BJ (cell line): ENCODE measurements around the gene TIMM13. TPM values are rescaled to one million over a fixed set of nuclear protein-coding genes. Genes with fewer than 3 reads are reported as not detected.
"Not testable (repeated sequence)": the region's sequence is repeated elsewhere in the genome, so short reads cannot be mapped to it uniquely, and the experiment has no call there.

ENCODE experiments used
- CTCF ChIA-PET: fragments of 350-600 bp; formaldehyde crosslinking; extraction: SDS; loops from one replicate; lab custom pipeline; 2021; ENCODE audit warnings: antibody characterized with exemption, inconsistent platforms; lab: Yijun Ruan, JAX
- POLR2A ChIA-PET: fragments of 300-600 bp; sonication (Branson Sonifier 250); formaldehyde crosslinking; extraction: SDS; loops from one replicate; lab custom pipeline; 2021; ENCODE audit warnings: antibody characterized with exemption; lab: Charles Lee
- DNase-seq: peaks from one replicate; pipeline ENCODE4 v3.0.0-alpha.2; 2011; ENCODE audit warnings: low read depth
- H3K27me3 ChIP-seq: 2 replicates; pipeline ENCODE4 v1.6.0; 2011; ENCODE audit warnings: low read length; ENCODE audit not compliant: control insufficient read depth, insufficient read depth
- H3K36me3 ChIP-seq: 2 replicates; pipeline ENCODE4 v1.5.1; 2011; ENCODE audit warnings: low read length; ENCODE audit not compliant: control insufficient read depth, insufficient read depth
- H3K4me3 ChIP-seq: 2 replicates; pipeline ENCODE4 v1.5.1; 2011; ENCODE audit warnings: low read depth, mild to moderate bottlenecking, control low read depth, low read length
- CTCF ChIP-seq: IDR thresholded peaks from 2 replicates; pipeline ENCODE4 v1.5.1; 2011; ENCODE audit warnings: low read depth, mild to moderate bottlenecking, control low read depth, inconsistent platforms, low read length, moderate library complexity; ENCODE audit not compliant: insufficient read depth
- polyA plus RNA-seq: library from polyadenylated mRNA; depleted of rRNA; stranded (reverse); fragments of >200 nt; gene quantifications from 2 replicates; pipeline ENCODE4 v1.2.3, GENCODE V29; 2011

TIMM13 gene
- polyA plus RNA-seq, 1 experiment: 50.7 TPM

- CTCF ChIA-PET: interaction anchor here (0.8 to 1.3 kb wide), 2 partner anchors 8 to 9 kb away, joined by 3 to 7 read pairs; no protein-coding TSS in a partner anchor
- POLR2A ChIA-PET: no interaction called here
- Histone ChIP-seq H3K36me3 (no peaks in the 10 kb centered on the region), H3K4me3 (no peak overlapping the region), H3K27me3 (no peaks in the 10 kb centered on the region)
- no peak for DNase-seq
- TF ChIP-seq CTCF: no peak
These were observed 28.6 kb downstream of the TIMM13 start for GRCh38 chr19:2398735-2399305.

GRCh38 chr19:2397173-2397572 lies 30.2 kb downstream of the TIMM13 start:
- CTCF ChIA-PET: interaction anchor here (0.7 to 1.2 kb wide), 3 partner anchors 29 to 117 kb away, joined by 3 to 6 read pairs (median 4); partner anchors contain the start of gene TIMM13
- POLR2A ChIA-PET, H3K4me3 ChIP-seq, H3K36me3 ChIP-seq, DNase-seq, H3K27me3 ChIP-seq: not testable (repeated sequence)

GRCh38 chr19:2395293-2395829 lies 32.0 kb downstream of the TIMM13 start:
- DNase-seq, H3K27me3 ChIP-seq, POLR2A ChIA-PET, H3K4me3 ChIP-seq, H3K36me3 ChIP-seq: not testable (repeated sequence)
- CTCF ChIA-PET: interaction anchor here (1.3 kb wide), 1 partner anchor 159 kb away, joined by 4 read pairs; the partner anchor contains the start of gene PLEKHJ1

- no peak for TF ChIP-seq CTCF
- Histone ChIP-seq H3K4me3 (no peak overlapping the region), H3K27me3 (no peaks in the 10 kb centered on the region), H3K36me3 (no peaks in the 10 kb centered on the region)
- ChIA-PET POLR2A (no interaction called here), CTCF (interaction anchor here (0.8 to 2.1 kb wide), 5 partner anchors 13 to 253 kb away, joined by 3 to 5 read pairs (median 4); partner anchors contain the start of gene PLEKHJ1)
- no peak for DNase-seq
These were observed 32.7 kb downstream of the TIMM13 start for GRCh38 chr19:2394442-2395292.

GRCh38 chr19:2394054-2394441 lies 33.3 kb downstream of the TIMM13 start:
- CTCF ChIA-PET: interaction anchor here (0.8 to 2.1 kb wide), 4 partner anchors 14 to 254 kb away, joined by 3 to 5 read pairs (median 4); no protein-coding TSS in a partner anchor
- no peak for DNase-seq
- POLR2A ChIA-PET: no interaction called here
- Histone ChIP-seq H3K4me3 (no peak overlapping the region), H3K36me3 (no peaks in the 10 kb centered on the region), H3K27me3 (no peaks in the 10 kb centered on the region)
- TF ChIP-seq CTCF: no peak

- H3K4me3 ChIP-seq, H3K36me3 ChIP-seq, DNase-seq, POLR2A ChIA-PET, H3K27me3 ChIP-seq: not testable (repeated sequence)
- CTCF ChIA-PET: interaction anchor here (0.8 to 2.1 kb wide), 12 partner anchors 9 to 465 kb away, joined by 3 to 7 read pairs (median 4); no protein-coding TSS in a partner anchor
These were observed 34.5 kb downstream of the TIMM13 start for GRCh38 chr19:2392899-2393298.
